K562 (cell line): ENCODE results near the gene ETS1.

ENCODE experiments used
- ARNT ChIP-seq, 2 experiments: fragments of 450-650 bp; IDR thresholded peaks; 2 replicates each; pipeline ENCODE4 v1.6.1; 2016; ENCODE audit warnings: mild to moderate bottlenecking in 1 of 2
- EZH2 ChIP-seq: IDR thresholded peaks from 2 replicates; pipeline ENCODE4 v1.6.1; 2012; ENCODE audit warnings: low read depth, mild to moderate bottlenecking, inconsistent platforms, low read length, borderline replicate concordance
- SIX5 ChIP-seq, 2 experiments: IDR thresholded peaks; 2 replicates each; pipeline ENCODE4 v1.6.1; 2011; ENCODE audit warnings: low read length in 2 of 2, borderline replicate concordance in 1 of 2, low read depth in 1 of 2, mild to moderate bottlenecking in 1 of 2, moderate library complexity in 1 of 2; ENCODE audit not compliant: insufficient read depth in 1 of 2
- SPI1 ChIP-seq: IDR thresholded peaks from 2 replicates; pipeline ENCODE4 v1.6.1; 2011; ENCODE audit warnings: low read depth, low read length, control low read depth, borderline replicate concordance
- TF ChIP-seq, protein P1 (sequence below): fragments of 450-650 bp; formaldehyde crosslinking; IDR thresholded peaks from 2 replicates; pipeline ENCODE4 v1.4.0; 2020; ENCODE audit warnings: mild to moderate bottlenecking, mixed read lengths
- TF ChIP-seq, protein P2 (sequence below), 3 experiments: IDR thresholded peaks in 2 of 3; conservative IDR thresholded peaks in 1 of 3; 2 replicates each; pipeline ENCODE4 v1.5.1; 2011 to 2012; ENCODE audit warnings: low read length in 3 of 3, mild to moderate bottlenecking in 3 of 3, control low read depth in 2 of 3, improper control_type of control experiment in 1 of 3, inconsistent platforms in 1 of 3, low read depth in 1 of 3, mixed read lengths in 1 of 3, moderate library complexity in 1 of 3; ENCODE audit not compliant: insufficient read depth in 2 of 3

- no peak for TF ChIP-seq SIX5 (IDR thresholded peaks at IDR 0.05; ENCODE audit: borderline replicate concordance in 1 of 2, insufficient read depth in 1 of 2, low read depth in 1 of 2, low read length in 2 of 2)
- TF ChIP-seq, protein P1, sequence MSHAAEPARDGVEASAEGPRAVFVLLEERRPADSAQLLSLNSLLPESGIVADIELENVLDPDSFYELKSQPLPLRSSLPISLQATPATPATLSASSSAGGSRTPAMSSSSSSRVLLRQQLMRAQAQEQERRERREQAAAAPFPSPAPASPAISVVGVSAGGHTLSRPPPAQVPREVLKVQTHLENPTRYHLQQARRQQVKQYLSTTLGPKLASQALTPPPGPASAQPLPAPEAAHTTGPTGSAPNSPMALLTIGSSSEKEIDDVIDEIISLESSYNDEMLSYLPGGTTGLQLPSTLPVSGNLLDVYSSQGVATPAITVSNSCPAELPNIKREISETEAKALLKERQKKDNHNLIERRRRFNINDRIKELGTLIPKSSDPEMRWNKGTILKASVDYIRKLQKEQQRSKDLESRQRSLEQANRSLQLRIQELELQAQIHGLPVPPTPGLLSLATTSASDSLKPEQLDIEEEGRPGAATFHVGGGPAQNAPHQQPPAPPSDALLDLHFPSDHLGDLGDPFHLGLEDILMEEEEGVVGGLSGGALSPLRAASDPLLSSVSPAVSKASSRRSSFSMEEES (CRISPR knock-in tag) = no peak
- TF ChIP-seq ARNT (IDR thresholded peaks at IDR 0.05) = no peak
- TF ChIP-seq SPI1 = no peak
- TF ChIP-seq, protein P2, sequence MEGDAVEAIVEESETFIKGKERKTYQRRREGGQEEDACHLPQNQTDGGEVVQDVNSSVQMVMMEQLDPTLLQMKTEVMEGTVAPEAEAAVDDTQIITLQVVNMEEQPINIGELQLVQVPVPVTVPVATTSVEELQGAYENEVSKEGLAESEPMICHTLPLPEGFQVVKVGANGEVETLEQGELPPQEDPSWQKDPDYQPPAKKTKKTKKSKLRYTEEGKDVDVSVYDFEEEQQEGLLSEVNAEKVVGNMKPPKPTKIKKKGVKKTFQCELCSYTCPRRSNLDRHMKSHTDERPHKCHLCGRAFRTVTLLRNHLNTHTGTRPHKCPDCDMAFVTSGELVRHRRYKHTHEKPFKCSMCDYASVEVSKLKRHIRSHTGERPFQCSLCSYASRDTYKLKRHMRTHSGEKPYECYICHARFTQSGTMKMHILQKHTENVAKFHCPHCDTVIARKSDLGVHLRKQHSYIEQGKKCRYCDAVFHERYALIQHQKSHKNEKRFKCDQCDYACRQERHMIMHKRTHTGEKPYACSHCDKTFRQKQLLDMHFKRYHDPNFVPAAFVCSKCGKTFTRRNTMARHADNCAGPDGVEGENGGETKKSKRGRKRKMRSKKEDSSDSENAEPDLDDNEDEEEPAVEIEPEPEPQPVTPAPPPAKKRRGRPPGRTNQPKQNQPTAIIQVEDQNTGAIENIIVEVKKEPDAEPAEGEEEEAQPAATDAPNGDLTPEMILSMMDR (IDR thresholded peaks at IDR 0.05 in 2 of 3, conservative IDR thresholded peaks at IDR 0.05 in 1 of 3; ENCODE audit: insufficient read depth in 2 of 3, low read depth in 1 of 3, low read length in 3 of 3) = no peak
- TF ChIP-seq EZH2 = no peak
Measured at GRCh38 chr11:128477811-128478210, 109.5 kb downstream of the ETS1 start.
